GM21717 (cell line): Measurements from ENCODE around the gene CLASP2.
A peak's percentile ranks its signal among the peaks of the same experiment; 100 is the strongest.
"Not testable (repeated sequence)": the region's sequence is repeated elsewhere in the genome, so short reads cannot be mapped to it uniquely, and the experiment has no call there.

Experiments
- ATAC-seq: cut with Tn5 transposase; IDR thresholded peaks from one replicate; pipeline ENCODE4 v1.9.1; 2021; ENCODE audit warnings: mild to moderate bottlenecking, moderate library complexity; ENCODE audit not compliant: unreplicated experiment

Gene CLASP2

DNA sequence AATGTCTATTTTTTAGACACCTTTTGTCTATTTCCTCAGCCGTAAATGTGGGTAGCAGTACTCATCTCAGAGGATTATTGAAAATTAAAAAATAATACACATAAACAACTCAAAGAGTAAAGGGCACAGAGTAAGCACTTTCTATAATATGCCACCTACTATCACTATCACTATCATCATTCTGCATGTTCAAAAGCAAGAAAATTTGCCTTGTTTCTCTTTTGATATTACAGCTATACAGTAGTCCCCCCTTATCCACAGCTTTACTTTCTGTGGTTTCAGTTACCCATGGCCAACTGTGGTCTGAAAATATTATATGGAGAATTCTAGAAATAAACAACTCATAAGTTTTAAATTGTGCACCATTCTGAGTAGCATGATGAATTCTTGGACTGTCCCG, 27.7 kb downstream of the CLASP2 start:
- no peak for ATAC-seq

- no peak for ATAC-seq
Observed at GRCh38 chr3:33687406-33688010, 30.5 kb downstream of the CLASP2 start.

DNA sequence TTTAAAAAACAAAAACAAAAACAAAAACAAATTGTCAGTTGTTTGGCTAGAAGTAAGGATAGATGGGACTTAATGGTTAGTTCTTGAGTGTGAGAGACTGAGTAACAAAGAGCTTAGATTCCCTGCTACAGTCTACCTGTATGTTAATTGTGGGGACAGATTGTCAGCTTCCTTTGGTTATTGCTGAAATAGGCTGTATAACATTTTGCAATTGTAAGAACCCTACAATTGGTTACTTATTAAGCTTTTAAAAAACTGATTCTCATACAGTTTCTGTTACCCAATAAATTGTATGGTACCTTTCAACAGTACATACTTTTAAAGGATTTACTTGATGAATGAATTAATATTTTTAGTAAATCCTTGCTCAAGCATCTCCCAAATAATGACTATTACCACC, 35.3 kb downstream of the CLASP2 start:
- ATAC-seq, result no peak

DNA sequence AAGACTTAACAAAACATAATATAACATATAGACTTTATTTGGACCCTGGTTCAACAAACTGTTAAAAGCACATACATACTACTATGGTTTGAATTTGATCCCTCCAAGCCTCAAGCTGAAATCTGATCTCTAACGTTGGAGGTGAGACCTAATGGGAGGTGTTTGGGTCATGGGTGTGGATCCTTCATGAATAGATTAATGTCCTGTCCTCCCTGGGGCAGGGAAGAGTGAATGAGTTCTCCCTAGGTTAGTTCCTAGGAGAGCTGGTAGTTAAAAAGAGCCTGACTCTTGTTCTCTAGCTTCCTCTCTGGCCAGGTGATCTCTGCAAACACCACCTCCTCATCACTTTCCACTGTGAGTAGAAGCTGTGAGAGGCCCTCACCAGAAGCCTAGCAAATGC, 36.4 kb downstream of the CLASP2 start:
- no peak for ATAC-seq

- no peak for ATAC-seq
Observed at GRCh38 chr3:33678073-33678472, 40.0 kb downstream of the CLASP2 start.

- not testable (repeated sequence) for ATAC-seq
Observed at GRCh38 chr3:33673436-33673835, 44.6 kb downstream of the CLASP2 start.

- ATAC-seq, result no peak
Observed at GRCh38 chr3:33668618-33669017, 49.4 kb downstream of the CLASP2 start.

- ATAC-seq, result no peak
Observed at GRCh38 chr3:33665294-33665693, 52.8 kb downstream of the CLASP2 start.

- ATAC-seq, result no peak
Observed at GRCh38 chr3:33664195-33664594, 53.9 kb downstream of the CLASP2 start.

DNA sequence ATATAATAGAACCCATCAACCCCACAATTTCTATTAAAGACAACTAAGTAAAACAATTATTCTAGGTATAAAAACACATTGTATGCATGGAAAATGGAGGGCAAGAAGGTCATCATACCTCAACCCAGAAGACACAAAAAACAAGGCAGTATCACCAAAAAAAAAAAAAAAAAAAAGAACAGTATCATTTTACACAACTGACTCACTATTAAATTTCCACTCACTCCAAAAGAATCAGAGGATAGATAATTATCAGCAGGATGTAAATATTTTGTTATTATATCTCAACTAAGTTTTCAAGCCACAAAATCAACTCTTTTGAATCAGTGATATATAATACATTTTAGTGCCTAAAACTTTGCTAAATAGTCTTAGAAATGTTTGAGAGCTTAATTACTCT, 55.0 kb downstream of the CLASP2 start:
- ATAC-seq, result no peak

- no peak for ATAC-seq
Observed at GRCh38 chr3:33659856-33660434, 58.1 kb downstream of the CLASP2 start.

DNA sequence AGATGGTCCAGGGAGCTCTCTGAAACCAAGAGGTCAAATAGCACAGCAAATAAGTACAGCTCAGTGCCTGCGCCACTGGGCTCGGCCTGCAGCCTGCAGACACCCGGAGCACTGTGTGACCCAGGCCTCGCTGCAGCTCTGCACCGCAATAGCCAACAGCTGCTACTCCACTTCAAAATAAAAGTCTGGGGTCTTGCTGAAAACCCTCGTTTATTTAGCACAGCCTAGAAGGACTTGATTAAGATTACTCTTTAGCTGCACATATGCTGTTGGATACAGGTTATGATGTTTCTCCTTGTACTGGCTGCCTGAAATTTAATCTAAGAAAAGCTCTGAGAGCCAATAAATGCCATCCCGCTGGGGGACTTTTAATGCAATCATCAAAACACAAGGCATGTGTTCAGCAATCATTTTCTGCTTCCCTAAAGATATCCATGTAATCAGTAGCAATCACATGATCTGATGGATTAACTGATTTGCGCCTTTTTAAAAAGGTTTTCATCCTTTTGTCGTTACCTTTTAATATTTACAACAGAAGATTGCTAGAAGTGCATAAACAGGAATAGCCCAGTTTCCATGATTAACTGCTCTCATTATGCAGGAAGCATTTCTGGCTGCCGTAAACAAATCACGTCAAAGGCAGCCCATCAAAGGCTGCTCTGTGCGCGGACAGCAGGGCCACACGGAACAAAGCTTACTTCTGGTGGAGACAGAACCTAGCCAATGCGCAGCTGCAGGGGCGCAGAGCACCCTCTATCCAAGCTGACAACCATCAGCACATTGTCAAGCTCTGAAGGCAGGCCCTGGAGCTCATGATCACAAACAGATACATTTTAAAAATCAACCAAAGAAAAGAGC, 58.8 kb downstream of the CLASP2 start:
- ATAC-seq, result peak; percentile 90

GRCh38 chr3:33658621-33658990, 59.4 kb downstream of the CLASP2 start:
- peak; percentile 6 for ATAC-seq

DNA sequence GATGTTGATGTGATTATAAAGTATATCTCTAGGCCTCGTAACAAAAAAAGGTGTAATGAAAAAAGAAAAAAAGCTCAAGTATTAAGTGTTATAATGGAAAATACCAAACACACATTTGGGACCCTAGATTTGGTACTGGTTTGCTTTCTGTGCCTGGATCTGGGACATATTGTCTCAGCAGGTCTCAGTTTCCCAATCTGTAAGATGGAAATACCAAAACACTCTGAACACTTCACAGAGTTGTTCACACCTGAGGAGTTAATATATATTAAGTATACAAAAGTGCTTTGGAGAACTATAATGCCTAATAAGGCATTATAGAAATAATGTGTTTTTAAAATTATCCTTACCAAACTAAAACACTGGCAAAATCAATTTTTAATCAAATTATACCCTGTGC, 60.0 kb downstream of the CLASP2 start:
- ATAC-seq, result no peak

GRCh38 chr3:33652736-33653135, 65.3 kb downstream of the CLASP2 start:
- no peak for ATAC-seq

DNA sequence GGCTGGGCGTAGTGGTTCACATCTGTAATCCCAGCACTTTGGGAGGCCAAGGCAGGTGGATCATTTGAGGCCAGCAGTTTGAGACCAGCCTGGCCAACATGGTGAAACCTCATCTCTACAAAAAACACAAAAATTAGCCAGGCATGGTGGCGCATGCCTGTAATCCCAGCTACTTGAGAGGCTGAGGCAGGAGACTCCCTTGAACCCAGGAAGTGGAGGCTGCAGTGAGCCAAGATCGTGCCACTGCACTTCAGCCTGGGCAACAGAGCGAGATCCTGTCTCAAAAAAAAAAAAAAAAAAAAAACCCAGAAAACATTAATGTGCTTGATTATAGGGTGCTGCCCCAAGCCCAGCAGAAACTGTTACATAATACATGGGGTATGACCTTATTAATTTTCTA, 67.0 kb downstream of the CLASP2 start:
- not testable (repeated sequence) for ATAC-seq

DNA sequence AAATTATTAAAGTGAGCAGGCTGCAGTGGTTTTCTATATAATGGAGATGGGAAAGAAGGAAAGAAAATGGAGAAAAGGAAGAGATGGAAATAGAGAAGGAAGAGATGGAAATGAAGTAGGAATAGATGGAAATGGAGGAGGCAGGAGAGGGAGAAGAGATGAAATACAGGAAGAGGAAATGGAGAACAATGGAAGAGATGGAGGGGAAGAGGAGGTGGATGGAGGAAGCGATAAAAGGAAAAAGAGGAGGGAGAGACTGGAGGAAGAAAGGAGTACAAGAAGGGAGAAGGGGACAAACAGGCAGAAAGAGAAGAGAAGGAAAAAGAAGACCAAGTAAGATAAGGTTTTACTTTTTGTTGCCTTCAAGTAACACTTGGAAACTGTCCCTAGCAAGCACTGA, 67.6 kb downstream of the CLASP2 start:
- no peak for ATAC-seq

GRCh38 chr3:33648793-33649192, 69.3 kb downstream of the CLASP2 start:
- no peak for ATAC-seq

DNA sequence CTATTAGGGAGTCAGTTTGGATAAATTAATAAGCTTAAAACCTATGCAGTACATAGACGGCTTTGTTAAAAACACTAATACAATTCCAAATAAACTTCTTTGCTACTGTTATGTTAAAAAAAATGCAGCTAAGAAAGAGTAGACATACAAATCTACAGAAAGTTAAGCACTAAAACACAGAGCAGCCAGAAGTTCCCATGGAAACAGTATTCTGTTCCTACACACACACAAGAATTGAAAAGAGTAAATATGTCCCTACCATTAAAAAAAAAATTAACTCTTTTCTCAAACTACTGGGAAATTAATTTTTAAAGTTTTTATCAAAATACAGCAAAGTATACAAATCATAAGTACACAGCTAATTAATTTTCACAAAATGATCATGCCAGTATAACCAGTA, 71.6 kb downstream of the CLASP2 start:
- no peak for ATAC-seq

GRCh38 chr3:33645060-33645647, 72.9 kb downstream of the CLASP2 start:
- no peak for ATAC-seq

GRCh38 chr3:33644582-33644981, 73.5 kb downstream of the CLASP2 start:
- ATAC-seq, result no peak

DNA sequence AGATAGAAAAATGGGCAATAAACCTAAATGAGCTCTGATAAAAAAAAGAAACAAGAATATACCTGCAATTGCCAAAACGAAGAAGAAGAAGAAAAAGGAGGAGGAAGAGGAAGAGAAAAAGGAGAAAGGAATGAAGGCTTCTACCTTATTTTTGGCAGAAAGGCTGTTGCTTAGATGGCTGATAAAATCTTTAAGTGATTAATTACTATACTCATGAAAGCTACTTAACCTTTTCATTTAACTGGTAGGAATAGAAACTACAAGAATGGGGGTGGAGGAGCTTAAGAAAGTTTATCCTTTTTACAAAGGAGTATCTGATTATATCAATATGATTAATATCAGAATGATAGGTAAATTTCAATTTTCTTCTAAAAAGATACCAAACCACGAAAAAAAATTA, 75.2 kb downstream of the CLASP2 start:
- ATAC-seq, result no peak
